Heart left ventricle (tissue), 13 donors: ENCODE results near the gene ABCB6.

Source experiments
- POLR2A ChIP-seq, 2 donors: fragments of 450-650 bp; IDR thresholded peaks; one replicate each; pipeline ENCODE4 v1.6.1; 2017; ENCODE audit warnings: antibody characterized with exemption in 2 of 2, mild to moderate bottlenecking in 2 of 2, moderate library complexity in 2 of 2
- TF ChIP-seq, protein P1 (sequence below), 12 donors: fragments of 200-600 bp; sonication (generic) in 4 of 12; IDR thresholded peaks; one replicate each; pipeline versions ENCODE4 v1.5.0 to v1.8.0; 2018 to 2022; ENCODE audit warnings: antibody characterized with exemption in 12 of 12, mild to moderate bottlenecking in 5 of 12
- donor health status: ischemic (EF 13 %, LVEDD 7.1; RV severe dilation, severe dysfunction).
- donor health status: DM: no; HTN: yes; CAD: no.
- donor health status: DM: no; HTN: no; CAD: no.
- donor health status: ischemic (EF 25% LVEDD 6.9; RV normal size, moderate dysfunction).
- donor health status: ischemic (EF 25% LVEDD 5.7; RV mildly dilated, moderate dysfunction).
- donor health status: ischemic (EF 35%, LVEDD 5.7; RV mildly dilated, moderate dysfunction).
- donor health status: nonischemic (EF 11% LVEDD 7.7; RV severe dilation, severe dysfunction).
- donor health status: DM: yes; HTN: yes; CAD: no.
- donor health status: PGD.
- donor health status: ischemic (EF 29% LVEDD 5.4; RV normal size, mild dysfunction).
- donor health status: nonischemic (EF 23%, LVEDD 6.1; RV moderate dilation, normal function).

DNA sequence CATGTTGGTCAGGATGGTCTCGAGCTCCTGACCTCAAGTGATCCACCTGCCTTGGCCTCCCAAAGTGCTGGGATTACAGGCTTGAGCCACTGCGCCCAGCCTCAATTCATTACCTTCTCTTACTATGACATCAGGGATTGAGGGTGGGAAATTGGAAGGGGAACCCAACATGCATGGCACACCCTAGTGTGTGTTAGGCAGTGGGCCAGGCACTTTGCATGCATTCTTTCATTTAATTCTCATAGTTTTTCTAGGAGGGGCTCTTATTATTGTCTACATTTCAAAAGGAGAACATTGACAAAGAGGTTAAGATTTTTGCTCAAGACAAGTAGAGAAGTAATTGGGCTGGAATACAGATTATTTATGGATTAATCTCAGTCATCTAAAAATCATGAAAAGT, 49.5 kb upstream of the ABCB6 start:
- no peak for TF ChIP-seq POLR2A (IDR thresholded peaks at IDR 0.05)
- TF ChIP-seq, protein P1, sequence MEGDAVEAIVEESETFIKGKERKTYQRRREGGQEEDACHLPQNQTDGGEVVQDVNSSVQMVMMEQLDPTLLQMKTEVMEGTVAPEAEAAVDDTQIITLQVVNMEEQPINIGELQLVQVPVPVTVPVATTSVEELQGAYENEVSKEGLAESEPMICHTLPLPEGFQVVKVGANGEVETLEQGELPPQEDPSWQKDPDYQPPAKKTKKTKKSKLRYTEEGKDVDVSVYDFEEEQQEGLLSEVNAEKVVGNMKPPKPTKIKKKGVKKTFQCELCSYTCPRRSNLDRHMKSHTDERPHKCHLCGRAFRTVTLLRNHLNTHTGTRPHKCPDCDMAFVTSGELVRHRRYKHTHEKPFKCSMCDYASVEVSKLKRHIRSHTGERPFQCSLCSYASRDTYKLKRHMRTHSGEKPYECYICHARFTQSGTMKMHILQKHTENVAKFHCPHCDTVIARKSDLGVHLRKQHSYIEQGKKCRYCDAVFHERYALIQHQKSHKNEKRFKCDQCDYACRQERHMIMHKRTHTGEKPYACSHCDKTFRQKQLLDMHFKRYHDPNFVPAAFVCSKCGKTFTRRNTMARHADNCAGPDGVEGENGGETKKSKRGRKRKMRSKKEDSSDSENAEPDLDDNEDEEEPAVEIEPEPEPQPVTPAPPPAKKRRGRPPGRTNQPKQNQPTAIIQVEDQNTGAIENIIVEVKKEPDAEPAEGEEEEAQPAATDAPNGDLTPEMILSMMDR (IDR thresholded peaks at IDR 0.05) = no peak
